ENCODE data around the gene CCR8.
"Not testable (repeated sequence)": the region's sequence is repeated elsewhere in the genome, so short reads cannot be mapped to it uniquely, and the experiment has no call there.

DNA sequence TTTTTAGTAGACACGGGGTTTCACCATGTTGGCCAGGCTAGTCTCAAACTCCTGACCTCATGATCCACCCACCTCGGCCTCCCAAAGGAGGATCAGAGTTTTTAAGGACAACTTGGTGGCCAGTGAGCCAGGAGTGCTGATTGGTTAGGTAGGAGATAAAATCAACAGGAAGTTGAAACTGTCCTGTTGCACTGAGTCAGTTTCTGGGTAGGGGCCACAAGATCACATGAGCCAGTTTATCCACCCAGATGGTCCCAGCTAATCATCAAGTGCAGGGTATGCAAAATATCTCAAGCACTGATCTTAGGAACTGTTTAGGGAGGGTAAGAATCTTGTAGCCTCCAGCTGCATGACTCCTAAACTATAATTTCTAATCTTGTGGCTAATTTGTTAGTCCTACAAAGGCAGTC, 7.9 kb upstream of the CCR8 start:
- TF ChIP-seq, protein P1, sequence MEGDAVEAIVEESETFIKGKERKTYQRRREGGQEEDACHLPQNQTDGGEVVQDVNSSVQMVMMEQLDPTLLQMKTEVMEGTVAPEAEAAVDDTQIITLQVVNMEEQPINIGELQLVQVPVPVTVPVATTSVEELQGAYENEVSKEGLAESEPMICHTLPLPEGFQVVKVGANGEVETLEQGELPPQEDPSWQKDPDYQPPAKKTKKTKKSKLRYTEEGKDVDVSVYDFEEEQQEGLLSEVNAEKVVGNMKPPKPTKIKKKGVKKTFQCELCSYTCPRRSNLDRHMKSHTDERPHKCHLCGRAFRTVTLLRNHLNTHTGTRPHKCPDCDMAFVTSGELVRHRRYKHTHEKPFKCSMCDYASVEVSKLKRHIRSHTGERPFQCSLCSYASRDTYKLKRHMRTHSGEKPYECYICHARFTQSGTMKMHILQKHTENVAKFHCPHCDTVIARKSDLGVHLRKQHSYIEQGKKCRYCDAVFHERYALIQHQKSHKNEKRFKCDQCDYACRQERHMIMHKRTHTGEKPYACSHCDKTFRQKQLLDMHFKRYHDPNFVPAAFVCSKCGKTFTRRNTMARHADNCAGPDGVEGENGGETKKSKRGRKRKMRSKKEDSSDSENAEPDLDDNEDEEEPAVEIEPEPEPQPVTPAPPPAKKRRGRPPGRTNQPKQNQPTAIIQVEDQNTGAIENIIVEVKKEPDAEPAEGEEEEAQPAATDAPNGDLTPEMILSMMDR (tag by site-specific recombination; IDR thresholded peaks at IDR 0.05) = not testable (repeated sequence)
- TF ChIP-seq, protein P2, sequence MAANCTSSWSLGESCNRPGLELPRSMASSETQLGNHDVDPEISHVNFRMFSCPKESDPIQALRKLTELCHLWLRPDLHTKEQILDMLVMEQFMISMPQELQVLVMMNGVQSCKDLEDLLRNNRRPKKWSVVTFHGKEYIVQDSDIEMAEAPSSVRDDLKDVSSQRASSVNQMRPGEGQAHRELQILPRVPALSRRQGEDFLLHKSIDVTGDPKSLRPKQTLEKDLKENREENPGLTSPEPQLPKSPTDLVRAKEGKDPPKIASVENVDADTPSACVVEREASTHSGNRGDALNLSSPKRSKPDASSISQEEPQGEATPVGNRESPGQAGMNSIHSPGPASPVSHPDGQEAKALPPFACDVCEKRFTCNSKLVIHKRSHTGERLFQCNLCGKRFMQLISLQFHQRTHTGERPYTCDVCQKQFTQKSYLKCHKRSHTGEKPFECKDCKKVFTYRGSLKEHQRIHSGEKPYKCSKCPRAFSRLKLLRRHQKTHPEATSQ (tag by site-specific recombination; IDR thresholded peaks at IDR 0.05) = not testable (repeated sequence)
- TF ChIP-seq, protein P3, sequence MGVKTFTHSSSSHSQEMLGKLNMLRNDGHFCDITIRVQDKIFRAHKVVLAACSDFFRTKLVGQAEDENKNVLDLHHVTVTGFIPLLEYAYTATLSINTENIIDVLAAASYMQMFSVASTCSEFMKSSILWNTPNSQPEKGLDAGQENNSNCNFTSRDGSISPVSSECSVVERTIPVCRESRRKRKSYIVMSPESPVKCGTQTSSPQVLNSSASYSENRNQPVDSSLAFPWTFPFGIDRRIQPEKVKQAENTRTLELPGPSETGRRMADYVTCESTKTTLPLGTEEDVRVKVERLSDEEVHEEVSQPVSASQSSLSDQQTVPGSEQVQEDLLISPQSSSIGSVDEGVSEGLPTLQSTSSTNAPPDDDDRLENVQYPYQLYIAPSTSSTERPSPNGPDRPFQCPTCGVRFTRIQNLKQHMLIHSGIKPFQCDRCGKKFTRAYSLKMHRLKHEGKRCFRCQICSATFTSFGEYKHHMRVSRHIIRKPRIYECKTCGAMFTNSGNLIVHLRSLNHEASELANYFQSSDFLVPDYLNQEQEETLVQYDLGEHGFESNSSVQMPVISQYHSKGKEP (tag by site-specific recombination; IDR thresholded peaks at IDR 0.05) = not testable (repeated sequence)
- not testable (repeated sequence) for TF ChIP-seq ZNF335 (tag by site-specific recombination; conservative IDR thresholded peaks at IDR 0.05)

Measured in HEK293 (cell line).